GM12878 (cell line): ENCODE data around the gene KLHL30. TPM values are rescaled to one million over a fixed set of nuclear protein-coding genes. Genes with fewer than 3 reads are reported as not detected.

Experiments
- ATAC-seq: fragments of 200-7000 bp; cut with Tn5 transposase; 3 replicates; pipeline ENCODE4 v1.9.1; 2020; ENCODE audit warnings: mild to moderate bottlenecking, moderate library complexity
- BruUV-seq: library from RNA; stranded (reverse); fragments of 400-500 nt; replicated peaks from 2 replicates; lab custom pipeline; 2021; lab: Mats Ljungman, UMichigan
- CTCF ChIA-PET: fragments of 300-600 bp; sonication (Branson Sonifier 250); formaldehyde crosslinking; extraction: SDS; loops from one replicate; lab custom pipeline; 2021; ENCODE audit warnings: inconsistent platforms; lab: Yijun Ruan, JAX
- POLR2A ChIA-PET: fragments of 350-600 bp; formaldehyde crosslinking; extraction: SDS; loops from one replicate; lab custom pipeline; 2021; ENCODE audit warnings: inconsistent platforms; lab: Charles Lee
- RAD21 ChIA-PET: fragments of 300-600 bp; sonication (Branson Sonifier 250); formaldehyde crosslinking; loops from one replicate; lab custom pipeline; 2023; ENCODE audit warnings: antibody characterized with exemption; ENCODE audit not compliant: unreplicated experiment; lab: Charles Lee
- SMC1A ChIA-PET: fragments of 300-600 bp; sonication (Branson Sonifier 250); formaldehyde crosslinking; loops from one replicate; lab custom pipeline; 2023; ENCODE audit not compliant: unreplicated experiment, uncharacterized antibody; lab: Charles Lee
- DNase-seq: peaks from one replicate; pipeline ENCODE4 v3.0.0-alpha.2; 2011; ENCODE audit warnings: low read depth, low spot score
- FAIRE-seq: peaks from 3 replicates; lab custom pipeline; 2011; peaks lifted over from hg19 to GRCh38; lab: Jason Lieb, UNC
- H2AFZ ChIP-seq: 2 replicates; pipeline ENCODE4 v1.6.0; 2011; ENCODE audit warnings: low read depth, low read length, control low read depth; ENCODE audit not compliant: control insufficient read depth
- H3K27ac ChIP-seq: 2 replicates; pipeline ENCODE4 v1.5.1; 2011; ENCODE audit warnings: control low read depth; ENCODE audit not compliant: control insufficient read depth, insufficient read depth
- H3K27me3 ChIP-seq, 2 experiments: replicated peaks in 1 of 2; 2 replicates each; pipeline versions ENCODE4 v1.6.0 to v1.6.1; 2011; ENCODE audit warnings: low read length in 1 of 2; ENCODE audit not compliant: control insufficient read depth in 2 of 2, insufficient read depth in 2 of 2
- H3K36me3 ChIP-seq, 2 experiments: 2 replicates each; pipeline ENCODE4 v1.5.1; 2011; ENCODE audit warnings: low read length in 1 of 2; ENCODE audit not compliant: control insufficient read depth in 2 of 2, insufficient read depth in 2 of 2
- H3K4me1 ChIP-seq: 2 replicates; pipeline ENCODE4 v1.6.1; 2011; ENCODE audit warnings: mild to moderate bottlenecking, low read length, moderate library complexity, mixed read lengths; ENCODE audit not compliant: control insufficient read depth, insufficient read depth
- H3K4me2 ChIP-seq: 2 replicates; pipeline ENCODE4 v1.6.0; 2011; ENCODE audit warnings: control low read depth; ENCODE audit not compliant: control insufficient read depth, insufficient read depth
- H3K4me3 ChIP-seq: fragments of 200-600 bp; sonication (generic); 2 replicates; pipeline ENCODE4 v1.5.1; 2016
- H3K79me2 ChIP-seq: 2 replicates; pipeline ENCODE4 v1.6.0; 2011; ENCODE audit warnings: low read length; ENCODE audit not compliant: control insufficient read depth, insufficient read depth
- H3K9ac ChIP-seq: 2 replicates; pipeline ENCODE4 v1.8.0; 2011; ENCODE audit warnings: low read length, control low read depth, mixed read lengths; ENCODE audit not compliant: control insufficient read depth, insufficient read depth
- H3K9me3 ChIP-seq: replicated peaks from 3 replicates; pipeline ENCODE4 v1.5.1; 2011; ENCODE audit warnings: mild to moderate bottlenecking, low read length; ENCODE audit not compliant: control insufficient read depth, insufficient read depth
- H4K20me1 ChIP-seq: 2 replicates; pipeline ENCODE4 v1.6.0; 2011; ENCODE audit not compliant: control insufficient read depth, insufficient read depth
- BACH1 ChIP-seq: fragments of 450-650 bp; IDR thresholded peaks from 2 replicates; pipeline ENCODE4 v1.6.1; 2017; ENCODE audit warnings: mild to moderate bottlenecking, borderline replicate concordance
- CHD2 ChIP-seq: IDR thresholded peaks from 2 replicates; pipeline ENCODE4 v1.6.1; 2011; ENCODE audit warnings: low read depth, low read length, improper control_type of control experiment, borderline replicate concordance
- HDAC2 ChIP-seq: fragments of 200-600 bp; sonication (generic); IDR thresholded peaks from 2 replicates; pipeline ENCODE4 v1.6.1; 2017
- MYC ChIP-seq: IDR thresholded peaks from 2 replicates; pipeline ENCODE4 v1.6.1; 2011; ENCODE audit warnings: mild to moderate bottlenecking, low read length, moderate library complexity, inconsistent platforms; ENCODE audit not compliant: insufficient read depth, insufficient replicate concordance, insufficient read length, severe bottlenecking
- RUNX3 ChIP-seq: IDR thresholded peaks from 2 replicates; pipeline ENCODE4 v1.6.1; 2012; ENCODE audit warnings: low read length, inconsistent platforms
- SUPT20H ChIP-seq: IDR thresholded peaks from 2 replicates; pipeline ENCODE4 v1.6.1; 2011; ENCODE audit warnings: low read depth, mild to moderate bottlenecking, low read length, moderate library complexity, borderline replicate concordance; ENCODE audit not compliant: control insufficient read depth
- ZNF217 ChIP-seq: fragments of 450-650 bp; IDR thresholded peaks from 2 replicates; pipeline ENCODE4 v1.6.1; 2017; ENCODE audit warnings: antibody characterized with exemption, mild to moderate bottlenecking
- WGBS: methylation state at CpG from one replicate; pipeline ENCODE4 v1.1.6; 2016; ENCODE audit warnings: low lambda C conversion rate; ENCODE audit not compliant: insufficient replicate concordance, insufficient coverage; ENCODE audit errors: missing lambda C conversion rate; 5-methylcytosine and 5-hydroxymethylcytosine counted together
- in situ Hi-C: fragments of 300-500 bp; cut with MboI; formaldehyde crosslinking; loops from 9 replicates; pipeline ENCODE4 v1.14.3; 2018; ENCODE audit warnings: mixed read lengths
- intact Hi-C: fragments of 100-400 bp; cut with micrococcal nuclease; formaldehyde crosslinking; loops from one replicate; pipeline ENCODE4 v1.14.2; 2022; ENCODE audit not compliant: unreplicated experiment
- polyA plus RNA-seq, 11 experiments: library from polyadenylated mRNA; depleted of rRNA in 4 of 11; unstranded in 6 of 11; stranded (reverse) in 5 of 11; fragments of >200 nt; fragmentation: Nextera tagmentation in 4 of 11; fragmentation: Illumina TruSeq in 1 of 11; extraction: Ambion mirVana in 4 of 11; extraction: Trizol in 1 of 11; gene quantifications; 1 replicate in 1 of 11; 2 replicates in 10 of 11; pipeline versions ENCODE4 v1.2.1 to v1.2.3, GENCODE V29; 2011 to 2016; ENCODE audit warnings: inconsistent platforms in 2 of 11, missing spikeins in 2 of 11, low read depth in 1 of 11
- total RNA-seq, 4 experiments: library from RNA; depleted of rRNA in 3 of 4; stranded (reverse); fragments of >200 nt in 3 of 4; fragmentation: Illumina TruSeq in 1 of 4; extraction: Trizol in 1 of 4; gene quantifications; 2 replicates each; pipeline versions ENCODE4 v1.2.1 to v1.2.3, GENCODE V29; 2013 to 2021
- TF ChIP-seq, protein P1 (sequence below): IDR thresholded peaks from 2 replicates; pipeline ENCODE4 v1.6.1; 2012; ENCODE audit warnings: improper control_type of control experiment, low read depth, low read length; ENCODE audit not compliant: insufficient replicate concordance
- TF ChIP-seq, protein P2 (sequence below): IDR thresholded peaks from 2 replicates; pipeline ENCODE4 v1.6.1; 2011; ENCODE audit warnings: low read depth, low read length, improper control_type of control experiment, borderline replicate concordance
- TF ChIP-seq, protein P3 (sequence below): fragments of 450-650 bp; IDR thresholded peaks from 2 replicates; pipeline ENCODE4 v1.6.1; 2018; ENCODE audit warnings: borderline replicate concordance, mild to moderate bottlenecking; ENCODE audit not compliant: partially characterized antibody

KLHL30 gene
- total and polyA plus RNA-seq, 10 of the 15 experiments (the other 5 are each of a cell fraction or from before 2014, with no cell fraction given) = 0.03 TPM; not detected in 9

DNA sequence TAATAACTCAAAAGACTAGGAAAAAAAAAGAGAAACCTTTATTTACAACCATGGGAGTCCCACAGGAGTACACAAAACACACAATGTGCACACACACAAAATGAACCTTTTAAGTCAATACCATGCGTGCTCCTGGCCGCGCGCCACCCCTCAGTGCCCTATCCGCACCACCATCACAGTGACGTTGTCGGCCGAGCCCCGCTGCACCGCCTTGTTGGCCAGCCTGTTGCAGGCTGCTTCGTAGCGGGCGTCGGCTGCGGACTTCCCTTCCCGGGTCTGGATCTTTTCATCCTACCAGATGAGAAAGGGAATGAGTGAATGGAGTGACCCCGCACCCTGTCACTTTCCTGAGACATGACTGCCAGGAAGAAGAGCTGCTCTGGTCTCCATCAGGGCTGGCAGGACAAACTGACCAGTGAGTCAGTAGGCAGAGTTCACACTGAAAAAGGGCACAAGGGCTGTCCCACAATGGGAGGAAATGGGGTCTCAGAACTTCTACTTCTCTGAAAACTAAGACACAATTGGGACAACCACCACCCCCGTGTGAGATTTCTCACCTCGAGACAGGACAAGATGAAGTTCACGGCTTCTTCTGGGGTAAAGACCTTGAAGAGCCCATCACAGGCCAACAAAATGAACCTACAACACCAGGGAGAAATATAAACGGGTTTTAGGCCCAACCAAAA lies 32.1 kb downstream of the KLHL30 start:
- peaks cover 7 to 23% of the 10 kb centered on the region in 2 experiments for H3K36me3 ChIP-seq
- in situ Hi-C loops (no loop called here), intact Hi-C loops (no loop called here)
- no peak for DNase-seq
- 95% methylated on average over 21 of the region's 21 CpGs for WGBS
- RAD21 ChIA-PET = interaction anchor here (1.2 kb wide), 1 partner anchor 93 kb away, joined by 4 read pairs; no protein-coding TSS in a partner anchor
- SMC1A ChIA-PET = interaction anchor here (1.0 kb wide), 1 partner anchor 95 kb away, joined by 3 read pairs; no protein-coding TSS in a partner anchor
- CTCF ChIA-PET = interaction anchor here (1.0 kb wide), 1 partner anchor 202 kb away, joined by 3 read pairs; no protein-coding TSS in a partner anchor
- no peak overlapping the region for H3K4me3 ChIP-seq
- H3K9ac ChIP-seq = no peak overlapping the region
- BruUV-seq = no TSS peak
- no peaks in the 10 kb centered on the region for H3K9me3 ChIP-seq
- no peak overlapping the region for H3K4me2 ChIP-seq
- H4K20me1 ChIP-seq = no peaks in the 10 kb centered on the region; the same call in 1 of the 2 replicates
- H3K4me1 ChIP-seq = no peaks in the 10 kb centered on the region
- H3K27me3 ChIP-seq = no peaks in the 10 kb centered on the region
- no peaks in the 10 kb centered on the region for H3K79me2 ChIP-seq
- H2AFZ ChIP-seq = no peak overlapping the region
- ATAC-seq = no peak
- H3K27ac ChIP-seq = no peak overlapping the region
- TF ChIP-seq RUNX3 = no peak
- TF ChIP-seq ZNF217 = no peak
- no peak for TF ChIP-seq CHD2
- TF ChIP-seq MYC = no peak
- TF ChIP-seq, protein P1, sequence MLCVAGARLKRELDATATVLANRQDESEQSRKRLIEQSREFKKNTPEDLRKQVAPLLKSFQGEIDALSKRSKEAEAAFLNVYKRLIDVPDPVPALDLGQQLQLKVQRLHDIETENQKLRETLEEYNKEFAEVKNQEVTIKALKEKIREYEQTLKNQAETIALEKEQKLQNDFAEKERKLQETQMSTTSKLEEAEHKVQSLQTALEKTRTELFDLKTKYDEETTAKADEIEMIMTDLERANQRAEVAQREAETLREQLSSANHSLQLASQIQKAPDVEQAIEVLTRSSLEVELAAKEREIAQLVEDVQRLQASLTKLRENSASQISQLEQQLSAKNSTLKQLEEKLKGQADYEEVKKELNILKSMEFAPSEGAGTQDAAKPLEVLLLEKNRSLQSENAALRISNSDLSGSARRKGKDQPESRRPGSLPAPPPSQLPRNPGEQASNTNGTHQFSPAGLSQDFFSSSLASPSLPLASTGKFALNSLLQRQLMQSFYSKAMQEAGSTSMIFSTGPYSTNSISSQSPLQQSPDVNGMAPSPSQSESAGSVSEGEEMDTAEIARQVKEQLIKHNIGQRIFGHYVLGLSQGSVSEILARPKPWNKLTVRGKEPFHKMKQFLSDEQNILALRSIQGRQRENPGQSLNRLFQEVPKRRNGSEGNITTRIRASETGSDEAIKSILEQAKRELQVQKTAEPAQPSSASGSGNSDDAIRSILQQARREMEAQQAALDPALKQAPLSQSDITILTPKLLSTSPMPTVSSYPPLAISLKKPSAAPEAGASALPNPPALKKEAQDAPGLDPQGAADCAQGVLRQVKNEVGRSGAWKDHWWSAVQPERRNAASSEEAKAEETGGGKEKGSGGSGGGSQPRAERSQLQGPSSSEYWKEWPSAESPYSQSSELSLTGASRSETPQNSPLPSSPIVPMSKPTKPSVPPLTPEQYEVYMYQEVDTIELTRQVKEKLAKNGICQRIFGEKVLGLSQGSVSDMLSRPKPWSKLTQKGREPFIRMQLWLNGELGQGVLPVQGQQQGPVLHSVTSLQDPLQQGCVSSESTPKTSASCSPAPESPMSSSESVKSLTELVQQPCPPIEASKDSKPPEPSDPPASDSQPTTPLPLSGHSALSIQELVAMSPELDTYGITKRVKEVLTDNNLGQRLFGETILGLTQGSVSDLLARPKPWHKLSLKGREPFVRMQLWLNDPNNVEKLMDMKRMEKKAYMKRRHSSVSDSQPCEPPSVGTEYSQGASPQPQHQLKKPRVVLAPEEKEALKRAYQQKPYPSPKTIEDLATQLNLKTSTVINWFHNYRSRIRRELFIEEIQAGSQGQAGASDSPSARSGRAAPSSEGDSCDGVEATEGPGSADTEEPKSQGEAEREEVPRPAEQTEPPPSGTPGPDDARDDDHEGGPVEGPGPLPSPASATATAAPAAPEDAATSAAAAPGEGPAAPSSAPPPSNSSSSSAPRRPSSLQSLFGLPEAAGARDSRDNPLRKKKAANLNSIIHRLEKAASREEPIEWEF = no peak
- no peak for TF ChIP-seq SUPT20H
- TF ChIP-seq, protein P2, sequence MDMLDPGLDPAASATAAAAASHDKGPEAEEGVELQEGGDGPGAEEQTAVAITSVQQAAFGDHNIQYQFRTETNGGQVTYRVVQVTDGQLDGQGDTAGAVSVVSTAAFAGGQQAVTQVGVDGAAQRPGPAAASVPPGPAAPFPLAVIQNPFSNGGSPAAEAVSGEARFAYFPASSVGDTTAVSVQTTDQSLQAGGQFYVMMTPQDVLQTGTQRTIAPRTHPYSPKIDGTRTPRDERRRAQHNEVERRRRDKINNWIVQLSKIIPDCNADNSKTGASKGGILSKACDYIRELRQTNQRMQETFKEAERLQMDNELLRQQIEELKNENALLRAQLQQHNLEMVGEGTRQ = no peak
- TF ChIP-seq BACH1 = no peak
- TF ChIP-seq, protein P3, sequence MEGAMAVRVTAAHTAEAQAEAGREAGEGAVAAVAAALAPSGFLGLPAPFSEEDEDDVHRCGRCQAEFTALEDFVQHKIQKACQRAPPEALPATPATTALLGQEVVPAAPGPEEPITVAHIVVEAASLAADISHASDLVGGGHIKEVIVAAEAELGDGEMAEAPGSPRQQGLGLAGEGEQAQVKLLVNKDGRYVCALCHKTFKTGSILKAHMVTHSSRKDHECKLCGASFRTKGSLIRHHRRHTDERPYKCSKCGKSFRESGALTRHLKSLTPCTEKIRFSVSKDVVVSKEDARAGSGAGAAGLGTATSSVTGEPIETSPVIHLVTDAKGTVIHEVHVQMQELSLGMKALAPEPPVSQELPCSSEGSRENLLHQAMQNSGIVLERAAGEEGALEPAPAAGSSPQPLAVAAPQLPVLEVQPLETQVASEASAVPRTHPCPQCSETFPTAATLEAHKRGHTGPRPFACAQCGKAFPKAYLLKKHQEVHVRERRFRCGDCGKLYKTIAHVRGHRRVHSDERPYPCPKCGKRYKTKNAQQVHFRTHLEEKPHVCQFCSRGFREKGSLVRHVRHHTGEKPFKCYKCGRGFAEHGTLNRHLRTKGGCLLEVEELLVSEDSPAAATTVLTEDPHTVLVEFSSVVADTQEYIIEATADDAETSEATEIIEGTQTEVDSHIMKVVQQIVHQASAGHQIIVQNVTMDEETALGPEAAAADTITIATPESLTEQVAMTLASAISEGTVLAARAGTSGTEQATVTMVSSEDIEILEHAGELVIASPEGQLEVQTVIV = no peak
- no peak for TF ChIP-seq HDAC2
- POLR2A ChIA-PET = no interaction called here
- FAIRE-seq = no peak
